WTC11 (cell line): Measurements from ENCODE around the gene HMGCS2.

ENCODE experiments used
- GRHL2 ChIP-seq: fragments of 250-450 bp; sonication (Bioruptor Pico); IDR thresholded peaks from 2 replicates; pipeline ENCODE4 v1.8.0; 2022; ENCODE audit warnings: mild to moderate bottlenecking, moderate library complexity; ENCODE audit not compliant: insufficient replicate concordance, severe bottlenecking
- NR3C1 ChIP-seq: sonication (generic); formaldehyde crosslinking; conservative IDR thresholded peaks from 2 replicates; pipeline ENCODE4 v1.8.1; 2023; ENCODE audit warnings: low read depth, mild to moderate bottlenecking, missing genetic modification reagents
- RELA ChIP-seq: sonication (generic); formaldehyde crosslinking; IDR thresholded peaks from 2 replicates; pipeline ENCODE4 v1.8.1; 2022; ENCODE audit warnings: missing genetic modification reagents, mild to moderate bottlenecking, borderline replicate concordance
- TEAD4 ChIP-seq: sonication (generic); formaldehyde crosslinking; IDR thresholded peaks from 2 replicates; pipeline ENCODE4 v1.8.0; 2022; ENCODE audit warnings: mild to moderate bottlenecking, missing genetic modification reagents
- ZBTB21 ChIP-seq: sonication (generic); formaldehyde crosslinking; IDR thresholded peaks from 2 replicates; pipeline ENCODE4 v1.8.1; 2023; ENCODE audit warnings: mild to moderate bottlenecking, missing genetic modification reagents, borderline replicate concordance
- ZNF121 ChIP-seq: sonication (generic); formaldehyde crosslinking; IDR thresholded peaks from 2 replicates; pipeline ENCODE4 v1.8.0; 2023; ENCODE audit warnings: missing genetic modification reagents
- TF ChIP-seq, protein P1 (sequence below): fragments of 200-600 bp; IDR thresholded peaks from 2 replicates; pipeline ENCODE4 v1.8.0; 2022; ENCODE audit warnings: antibody characterized with exemption
- TF ChIP-seq, protein P2 (sequence below): fragments of 250-450 bp; sonication (Bioruptor Pico); IDR thresholded peaks from 2 replicates; pipeline ENCODE4 v1.9.0; 2021; ENCODE audit warnings: mild to moderate bottlenecking
- TF ChIP-seq, protein P3 (sequence below): sonication (generic); formaldehyde crosslinking; IDR thresholded peaks from 2 replicates; pipeline ENCODE4 v1.8.1; 2022; ENCODE audit warnings: mild to moderate bottlenecking, moderate library complexity, missing genetic modification reagents
- TF ChIP-seq, protein P4 (sequence below): sonication (generic); formaldehyde crosslinking; IDR thresholded peaks from 2 replicates; pipeline ENCODE4 v1.8.0; 2023; ENCODE audit warnings: missing genetic modification reagents, mild to moderate bottlenecking, borderline replicate concordance
- TF ChIP-seq, protein P5 (sequence below): sonication (generic); formaldehyde crosslinking; IDR thresholded peaks from 2 replicates; pipeline ENCODE4 v1.8.0; 2022; ENCODE audit warnings: mild to moderate bottlenecking, missing genetic modification reagents

DNA sequence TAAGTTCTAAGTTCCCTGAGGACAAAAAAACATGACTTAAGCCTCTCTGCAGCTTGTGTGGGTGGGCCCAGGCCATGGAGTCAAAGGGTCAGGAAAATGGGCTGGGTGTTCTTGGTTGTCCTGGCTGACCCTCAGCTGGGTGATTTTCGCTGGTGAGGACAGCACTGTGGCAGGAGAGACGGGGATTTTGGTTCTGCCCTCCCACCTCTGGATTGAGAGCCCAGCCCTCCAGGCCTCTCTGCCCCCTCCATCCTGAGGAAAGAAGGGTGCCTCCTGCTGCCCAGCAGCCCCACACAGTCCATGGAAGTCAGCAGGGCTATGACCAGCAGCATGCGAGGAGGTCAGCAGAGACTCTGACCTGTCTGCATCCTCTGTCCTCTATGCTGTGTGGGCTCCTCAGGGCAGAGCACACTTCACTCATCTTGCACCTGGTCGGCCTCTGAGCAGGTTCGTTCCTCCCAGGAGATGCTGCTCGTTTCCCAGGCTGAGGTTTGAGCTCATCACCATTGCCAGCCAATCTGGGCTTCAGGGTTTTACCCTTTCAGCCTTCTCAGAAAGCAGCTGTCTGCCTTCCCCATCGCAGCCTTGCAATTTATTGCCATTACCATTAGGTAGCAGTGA lies 30.5 kb downstream of the HMGCS2 start:
- TF ChIP-seq, protein P1, sequence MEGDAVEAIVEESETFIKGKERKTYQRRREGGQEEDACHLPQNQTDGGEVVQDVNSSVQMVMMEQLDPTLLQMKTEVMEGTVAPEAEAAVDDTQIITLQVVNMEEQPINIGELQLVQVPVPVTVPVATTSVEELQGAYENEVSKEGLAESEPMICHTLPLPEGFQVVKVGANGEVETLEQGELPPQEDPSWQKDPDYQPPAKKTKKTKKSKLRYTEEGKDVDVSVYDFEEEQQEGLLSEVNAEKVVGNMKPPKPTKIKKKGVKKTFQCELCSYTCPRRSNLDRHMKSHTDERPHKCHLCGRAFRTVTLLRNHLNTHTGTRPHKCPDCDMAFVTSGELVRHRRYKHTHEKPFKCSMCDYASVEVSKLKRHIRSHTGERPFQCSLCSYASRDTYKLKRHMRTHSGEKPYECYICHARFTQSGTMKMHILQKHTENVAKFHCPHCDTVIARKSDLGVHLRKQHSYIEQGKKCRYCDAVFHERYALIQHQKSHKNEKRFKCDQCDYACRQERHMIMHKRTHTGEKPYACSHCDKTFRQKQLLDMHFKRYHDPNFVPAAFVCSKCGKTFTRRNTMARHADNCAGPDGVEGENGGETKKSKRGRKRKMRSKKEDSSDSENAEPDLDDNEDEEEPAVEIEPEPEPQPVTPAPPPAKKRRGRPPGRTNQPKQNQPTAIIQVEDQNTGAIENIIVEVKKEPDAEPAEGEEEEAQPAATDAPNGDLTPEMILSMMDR: no peak
- TF ChIP-seq, protein P2, sequence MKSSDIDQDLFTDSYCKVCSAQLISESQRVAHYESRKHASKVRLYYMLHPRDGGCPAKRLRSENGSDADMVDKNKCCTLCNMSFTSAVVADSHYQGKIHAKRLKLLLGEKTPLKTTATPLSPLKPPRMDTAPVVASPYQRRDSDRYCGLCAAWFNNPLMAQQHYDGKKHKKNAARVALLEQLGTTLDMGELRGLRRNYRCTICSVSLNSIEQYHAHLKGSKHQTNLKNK (CRISPR knock-in tag): no peak
- TF ChIP-seq, protein P3, sequence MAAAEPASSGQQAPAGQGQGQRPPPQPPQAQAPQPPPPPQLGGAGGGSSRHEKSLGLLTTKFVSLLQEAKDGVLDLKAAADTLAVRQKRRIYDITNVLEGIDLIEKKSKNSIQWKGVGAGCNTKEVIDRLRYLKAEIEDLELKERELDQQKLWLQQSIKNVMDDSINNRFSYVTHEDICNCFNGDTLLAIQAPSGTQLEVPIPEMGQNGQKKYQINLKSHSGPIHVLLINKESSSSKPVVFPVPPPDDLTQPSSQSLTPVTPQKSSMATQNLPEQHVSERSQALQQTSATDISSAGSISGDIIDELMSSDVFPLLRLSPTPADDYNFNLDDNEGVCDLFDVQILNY (CRISPR knock-in tag): no peak
- TF ChIP-seq ZNF121: no peak
- TF ChIP-seq ZBTB21 (CRISPR knock-in tag): no peak
- TF ChIP-seq, protein P4, sequence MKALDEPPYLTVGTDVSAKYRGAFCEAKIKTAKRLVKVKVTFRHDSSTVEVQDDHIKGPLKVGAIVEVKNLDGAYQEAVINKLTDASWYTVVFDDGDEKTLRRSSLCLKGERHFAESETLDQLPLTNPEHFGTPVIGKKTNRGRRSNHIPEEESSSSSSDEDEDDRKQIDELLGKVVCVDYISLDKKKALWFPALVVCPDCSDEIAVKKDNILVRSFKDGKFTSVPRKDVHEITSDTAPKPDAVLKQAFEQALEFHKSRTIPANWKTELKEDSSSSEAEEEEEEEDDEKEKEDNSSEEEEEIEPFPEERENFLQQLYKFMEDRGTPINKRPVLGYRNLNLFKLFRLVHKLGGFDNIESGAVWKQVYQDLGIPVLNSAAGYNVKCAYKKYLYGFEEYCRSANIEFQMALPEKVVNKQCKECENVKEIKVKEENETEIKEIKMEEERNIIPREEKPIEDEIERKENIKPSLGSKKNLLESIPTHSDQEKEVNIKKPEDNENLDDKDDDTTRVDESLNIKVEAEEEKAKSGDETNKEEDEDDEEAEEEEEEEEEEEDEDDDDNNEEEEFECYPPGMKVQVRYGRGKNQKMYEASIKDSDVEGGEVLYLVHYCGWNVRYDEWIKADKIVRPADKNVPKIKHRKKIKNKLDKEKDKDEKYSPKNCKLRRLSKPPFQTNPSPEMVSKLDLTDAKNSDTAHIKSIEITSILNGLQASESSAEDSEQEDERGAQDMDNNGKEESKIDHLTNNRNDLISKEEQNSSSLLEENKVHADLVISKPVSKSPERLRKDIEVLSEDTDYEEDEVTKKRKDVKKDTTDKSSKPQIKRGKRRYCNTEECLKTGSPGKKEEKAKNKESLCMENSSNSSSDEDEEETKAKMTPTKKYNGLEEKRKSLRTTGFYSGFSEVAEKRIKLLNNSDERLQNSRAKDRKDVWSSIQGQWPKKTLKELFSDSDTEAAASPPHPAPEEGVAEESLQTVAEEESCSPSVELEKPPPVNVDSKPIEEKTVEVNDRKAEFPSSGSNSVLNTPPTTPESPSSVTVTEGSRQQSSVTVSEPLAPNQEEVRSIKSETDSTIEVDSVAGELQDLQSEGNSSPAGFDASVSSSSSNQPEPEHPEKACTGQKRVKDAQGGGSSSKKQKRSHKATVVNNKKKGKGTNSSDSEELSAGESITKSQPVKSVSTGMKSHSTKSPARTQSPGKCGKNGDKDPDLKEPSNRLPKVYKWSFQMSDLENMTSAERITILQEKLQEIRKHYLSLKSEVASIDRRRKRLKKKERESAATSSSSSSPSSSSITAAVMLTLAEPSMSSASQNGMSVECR: no peak
- TF ChIP-seq RELA (CRISPR knock-in tag): no peak
- TF ChIP-seq NR3C1 (CRISPR knock-in tag): no peak
- TF ChIP-seq, protein P5, sequence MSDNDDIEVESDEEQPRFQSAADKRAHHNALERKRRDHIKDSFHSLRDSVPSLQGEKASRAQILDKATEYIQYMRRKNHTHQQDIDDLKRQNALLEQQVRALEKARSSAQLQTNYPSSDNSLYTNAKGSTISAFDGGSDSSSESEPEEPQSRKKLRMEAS (CRISPR knock-in tag): no peak
- TF ChIP-seq GRHL2 (CRISPR knock-in tag): no peak
- no peak for TF ChIP-seq TEAD4
